NCI-H510A treated with DMSO at 0.1 percent for 48 hours (cell line): ENCODE results near the gene LIN7C.
"Not testable (repeated sequence)": the region's sequence is repeated elsewhere in the genome, so short reads cannot be mapped to it uniquely, and the experiment has no call there.

ENCODE experiments used
- DNase-seq: peaks from one replicate; lab custom pipeline; 2025; lab: John Stamatoyannopoulos, UW

The LIN7C gene

DNA sequence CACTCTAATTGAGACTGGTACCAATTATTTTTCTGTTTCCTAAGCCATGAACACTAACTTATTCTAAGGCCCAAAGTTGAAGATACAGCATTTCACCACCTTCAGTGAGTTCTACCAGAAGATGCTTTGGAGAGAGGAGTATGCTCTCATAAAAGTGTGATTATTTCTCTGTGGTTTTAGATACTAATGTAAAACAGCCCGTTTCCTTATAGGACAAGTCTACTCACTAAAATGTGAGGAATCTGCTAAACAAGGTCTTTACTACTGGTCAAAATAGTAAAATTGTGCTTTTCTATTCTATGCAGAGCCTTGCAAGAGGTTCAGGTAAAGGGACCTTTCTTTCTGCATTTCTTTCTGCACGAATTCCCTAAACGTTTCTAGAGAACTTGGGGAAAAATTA lies 36.4 kb downstream of the LIN7C start:
- DNase-seq: no peak

DNA sequence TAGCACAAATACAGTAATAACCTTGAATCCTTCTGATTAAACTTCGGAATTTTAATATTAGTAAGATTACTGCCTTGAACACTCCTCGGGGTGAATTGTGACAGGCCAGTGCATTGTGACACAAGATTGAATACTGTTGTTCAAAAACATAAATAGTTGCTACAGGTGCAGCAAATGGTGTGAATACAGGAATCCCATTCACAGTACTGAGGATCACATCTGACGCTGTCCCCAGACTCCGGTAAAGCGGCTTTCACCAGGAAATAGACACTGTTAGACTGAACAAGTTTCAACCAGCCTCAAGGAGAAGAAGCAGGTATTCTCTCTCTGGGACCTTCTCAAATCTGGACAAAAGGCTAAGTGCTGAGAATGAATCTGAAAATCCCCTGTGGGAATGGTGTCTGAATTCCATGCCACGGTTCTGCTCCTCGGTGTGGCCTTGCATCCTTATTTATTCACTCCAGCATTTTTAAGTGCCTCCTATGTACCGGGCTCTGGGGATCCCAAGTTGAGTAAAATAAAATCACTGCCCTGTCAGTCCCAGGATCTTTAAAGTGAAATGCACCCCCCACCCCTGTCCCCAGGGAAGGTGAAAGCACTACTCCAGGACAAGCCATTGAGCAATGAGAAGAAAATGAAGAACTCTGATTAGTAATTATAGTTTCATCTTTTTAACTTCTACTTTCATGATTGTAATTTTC lies 37.4 kb downstream of the LIN7C start:
- no peak for DNase-seq

DNA sequence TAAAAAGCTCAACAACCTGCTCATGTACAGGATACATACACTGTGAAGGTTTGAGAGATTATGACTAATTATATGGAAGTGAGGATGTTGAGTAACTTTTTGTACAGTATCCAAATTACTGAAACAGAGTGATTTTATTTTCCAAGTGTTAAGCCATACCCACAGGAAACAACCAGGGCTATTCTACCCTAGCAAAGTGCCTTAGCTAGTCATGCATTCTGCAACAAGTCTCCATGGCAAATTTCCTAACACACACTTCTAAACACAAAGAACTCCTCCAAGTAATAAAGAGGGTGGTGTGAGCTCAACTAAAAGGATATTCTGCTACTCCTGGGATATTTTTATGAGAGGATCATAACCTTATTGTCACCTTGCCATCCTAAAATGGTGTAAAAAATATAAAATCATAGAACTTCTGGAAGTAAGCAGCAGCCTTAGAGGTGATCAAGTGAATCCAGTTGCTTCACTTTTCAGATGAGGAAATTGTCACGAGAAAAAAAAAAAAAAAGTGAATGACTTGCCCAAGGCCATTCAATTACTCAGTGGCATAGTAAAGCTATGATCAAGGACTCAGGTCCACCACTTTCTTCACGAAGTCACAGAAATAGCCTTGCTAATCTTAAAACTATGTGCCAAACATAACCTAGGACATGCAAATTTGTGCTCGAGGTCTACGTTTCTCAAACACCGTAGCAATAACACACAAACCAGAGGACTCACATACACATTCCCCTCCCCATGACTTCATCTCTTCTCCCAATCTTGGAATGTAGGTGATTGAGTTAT lies 38.2 kb downstream of the LIN7C start:
- DNase-seq: no peak

GRCh38 chr11:27467181-27467913 lies 39.2 kb downstream of the LIN7C start:
- no peak for DNase-seq

- no peak for DNase-seq
Observed at GRCh38 chr11:27466363-27466762, 40.2 kb downstream of the LIN7C start.

DNA sequence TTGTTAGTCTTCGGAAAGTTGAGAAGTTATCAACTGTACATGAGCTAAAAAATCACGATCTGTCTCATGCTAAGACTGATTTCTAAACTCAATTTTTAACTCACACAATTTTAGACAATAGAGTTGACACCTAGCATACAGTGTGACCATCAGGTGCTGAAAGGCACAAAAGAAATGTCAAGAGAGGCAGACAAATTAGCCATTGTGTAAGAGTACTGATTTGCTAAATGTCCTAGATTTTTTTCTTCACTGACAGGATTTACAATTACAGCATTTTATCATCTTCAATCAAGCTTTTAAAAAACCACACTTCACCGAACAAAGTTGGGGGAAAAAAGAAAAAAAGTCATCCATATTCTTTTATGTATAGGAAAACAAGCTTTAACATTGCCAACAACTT lies 40.9 kb downstream of the LIN7C start:
- no peak for DNase-seq

- no peak for DNase-seq
Observed at GRCh38 chr11:27464909-27465308, 41.7 kb downstream of the LIN7C start.

DNA sequence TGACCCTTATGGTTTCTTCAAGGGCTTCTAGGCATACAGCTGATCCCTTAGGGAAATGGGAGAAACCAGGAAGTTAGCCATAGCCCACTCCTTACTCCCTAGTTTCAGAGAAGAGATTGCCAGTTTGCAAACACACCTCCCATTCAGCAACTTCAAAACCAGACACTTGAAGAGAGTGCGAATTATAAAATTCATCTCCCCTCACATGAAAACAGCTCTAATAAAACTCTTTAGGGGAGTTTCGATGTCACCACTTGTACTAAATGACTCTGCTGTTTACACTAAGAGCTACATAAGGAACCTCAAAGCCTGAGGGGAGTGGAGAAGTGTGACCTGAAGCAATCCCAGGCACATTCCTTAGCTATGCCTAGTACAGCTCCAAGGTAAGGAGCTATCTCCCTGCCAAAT lies 42.3 kb downstream of the LIN7C start:
- no peak for DNase-seq

- DNase-seq: no peak
Observed at GRCh38 chr11:27462543-27462942, 44.0 kb downstream of the LIN7C start.

GRCh38 chr11:27460158-27460978 lies 46.2 kb downstream of the LIN7C start:
- no peak for DNase-seq

DNA sequence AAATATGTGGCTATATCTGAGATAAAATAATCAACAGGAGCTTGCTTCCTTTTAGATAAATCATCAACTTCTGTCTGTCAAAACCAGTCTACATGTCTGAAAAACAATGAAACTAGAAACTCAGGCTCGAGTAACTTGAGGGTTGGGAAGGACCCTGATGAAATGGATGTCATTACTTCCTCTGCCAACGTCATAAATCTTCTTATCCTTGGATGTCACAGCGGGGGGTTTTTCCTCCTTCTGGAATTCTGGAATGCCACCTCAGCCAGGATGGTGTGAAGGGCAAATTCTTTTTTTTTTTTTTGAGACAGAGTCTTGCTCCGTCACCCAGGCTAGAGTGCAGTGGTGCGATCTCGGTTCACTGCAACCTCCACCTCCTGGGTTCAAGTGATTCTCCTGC lies 47.4 kb downstream of the LIN7C start:
- DNase-seq: no peak

DNA sequence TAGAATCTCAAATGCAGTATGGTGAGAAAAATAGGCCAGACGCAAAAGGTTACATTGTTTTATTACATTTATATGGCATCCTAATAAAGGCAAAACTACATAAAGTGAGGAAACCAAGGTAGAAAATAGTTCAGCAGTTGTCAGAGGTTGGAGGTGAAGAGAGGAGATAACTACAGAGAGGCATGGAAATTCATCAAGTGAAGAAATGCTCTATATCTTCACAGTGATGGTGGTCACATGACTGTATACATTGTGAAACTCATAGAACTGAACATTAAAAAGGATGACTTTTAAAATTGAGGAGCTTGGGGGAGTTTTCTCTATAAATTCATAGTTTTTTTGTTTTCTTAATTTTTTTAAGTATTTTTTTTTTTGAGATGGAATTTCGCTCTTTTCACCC lies 48.4 kb downstream of the LIN7C start:
- DNase-seq: no peak

GRCh38 chr11:27456795-27457329 lies 49.7 kb downstream of the LIN7C start:
- no peak for DNase-seq

GRCh38 chr11:27456140-27456794 lies 50.3 kb downstream of the LIN7C start:
- no peak for DNase-seq

DNA sequence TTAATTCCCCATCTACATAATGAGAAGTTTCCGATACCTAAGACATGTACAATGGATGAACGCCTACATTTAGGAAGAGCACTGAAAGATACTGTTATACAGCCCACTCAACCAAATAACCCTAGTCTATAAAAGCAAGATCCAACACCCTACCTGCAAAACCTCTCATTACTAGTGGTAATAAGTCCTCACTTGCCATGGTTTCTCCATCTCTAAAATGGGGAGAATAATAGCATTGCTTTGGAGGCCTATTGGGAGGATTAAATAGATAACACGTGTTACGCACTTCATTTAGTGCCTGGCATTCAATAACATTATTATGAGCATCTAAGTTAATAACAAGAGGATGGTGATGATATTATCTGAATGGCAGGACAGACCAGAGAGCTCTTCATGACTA lies 50.9 kb downstream of the LIN7C start:
- DNase-seq: no peak

GRCh38 chr11:27453701-27454100 lies 52.9 kb downstream of the LIN7C start:
- DNase-seq: no peak

DNA sequence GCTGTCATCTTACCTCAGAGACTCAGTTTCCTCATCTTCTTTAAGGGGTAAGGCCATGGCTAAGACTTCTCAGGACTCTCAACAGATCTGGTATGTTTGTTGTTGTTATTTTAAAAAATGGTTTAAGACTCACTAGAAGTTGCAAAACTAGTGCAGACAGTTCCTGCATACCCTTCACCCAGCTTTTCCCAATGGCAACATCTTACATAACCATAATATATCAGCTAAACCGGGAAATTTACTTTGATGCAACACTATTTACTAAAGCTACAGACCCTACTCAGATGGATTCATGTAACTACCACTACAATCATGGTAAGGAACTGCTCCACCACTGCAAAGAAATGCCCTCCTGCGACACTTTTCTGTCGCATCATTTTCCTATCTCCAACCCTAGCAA lies 54.4 kb downstream of the LIN7C start:
- no peak for DNase-seq

GRCh38 chr11:27451244-27451965 lies 55.2 kb downstream of the LIN7C start:
- DNase-seq: no peak

GRCh38 chr11:27448184-27448540 lies 58.4 kb downstream of the LIN7C start:
- not testable (repeated sequence) for DNase-seq

- no peak for DNase-seq
Observed at GRCh38 chr11:27447288-27448183, 59.0 kb downstream of the LIN7C start.
